HepG2 (cell line): ENCODE results near the gene FBXW12. TPM values are rescaled to one million over a fixed set of nuclear protein-coding genes. Genes with fewer than 3 reads are reported as not detected.

ENCODE experiments used
- AGO2 ChIP-seq: fragments of 200-400 bp; formaldehyde crosslinking; optimal IDR thresholded peaks from 2 replicates; pipeline ENCODE3; 2017; ENCODE audit warnings: mild to moderate bottlenecking, low read depth, low read length, moderate library complexity
- BRD4 ChIP-seq: sonication (generic); formaldehyde crosslinking; IDR thresholded peaks from 2 replicates; pipeline ENCODE4 v1.4.0; 2020; ENCODE audit warnings: missing genetic modification reagents
- HIVEP1 ChIP-seq: sonication (generic); formaldehyde crosslinking; IDR thresholded peaks from 2 replicates; pipeline ENCODE4 v1.4.0; 2020; ENCODE audit warnings: mild to moderate bottlenecking, missing genetic modification reagents
- HNRNPUL1 ChIP-seq: fragments of 200-400 bp; formaldehyde crosslinking; IDR thresholded peaks from 2 replicates; pipeline ENCODE4 v1.6.1; 2017; ENCODE audit warnings: low read depth, mild to moderate bottlenecking, low read length, moderate library complexity
- JDP2 ChIP-seq: sonication (generic); formaldehyde crosslinking; IDR thresholded peaks from 2 replicates; pipeline ENCODE4 v1.8.1; 2022; ENCODE audit warnings: missing genetic modification reagents, borderline replicate concordance
- KDM5B ChIP-seq: sonication (generic); formaldehyde crosslinking; IDR thresholded peaks from 2 replicates; pipeline ENCODE4 v1.4.0; 2020; ENCODE audit warnings: missing genetic modification reagents, mild to moderate bottlenecking, borderline replicate concordance
- MED13 ChIP-seq: sonication (generic); formaldehyde crosslinking; IDR thresholded peaks from 2 replicates; pipeline ENCODE4 v1.5.0; 2020; ENCODE audit warnings: missing genetic modification reagents
- MEF2D ChIP-seq: sonication (generic); formaldehyde crosslinking; IDR thresholded peaks from 2 replicates; pipeline ENCODE4 v1.5.1; 2020; ENCODE audit warnings: mild to moderate bottlenecking, missing genetic modification reagents
- MIXL1 ChIP-seq: IDR thresholded peaks from 2 replicates; pipeline ENCODE4 v1.6.1; 2016
- NFYC ChIP-seq: IDR thresholded peaks from 2 replicates; pipeline ENCODE4 v1.6.1; 2016; ENCODE audit warnings: missing genetic modification reagents, missing compliant biosample characterization
- SMYD3 ChIP-seq: sonication (generic); formaldehyde crosslinking; IDR thresholded peaks from 2 replicates; pipeline ENCODE4 v1.8.1; 2023; ENCODE audit warnings: mild to moderate bottlenecking, missing genetic modification reagents
- SP1 ChIP-seq, 2 experiments: fragments of 450-650 bp in 1 of 2; sonication (generic) in 1 of 2; formaldehyde crosslinking in 1 of 2; IDR thresholded peaks; 2 replicates each; pipeline versions ENCODE4 v1.4.0 to v1.6.1; 2016 to 2020; ENCODE audit warnings: missing genetic modification reagents in 1 of 2
- ZNF234 ChIP-seq: sonication (generic); formaldehyde crosslinking; conservative IDR thresholded peaks from 2 replicates; pipeline ENCODE4 v1.5.1; 2020; ENCODE audit warnings: mild to moderate bottlenecking, missing genetic modification reagents
- ZNF350 ChIP-seq: sonication (generic); formaldehyde crosslinking; IDR thresholded peaks from 2 replicates; pipeline ENCODE4 v1.4.0; 2020; ENCODE audit warnings: mild to moderate bottlenecking, low read depth, missing genetic modification reagents, borderline replicate concordance
- ZNF558 ChIP-seq: sonication (generic); formaldehyde crosslinking; IDR thresholded peaks from 2 replicates; pipeline ENCODE4 v1.9.0; 2022; ENCODE audit warnings: mild to moderate bottlenecking, missing genetic modification reagents, borderline replicate concordance
- ZNF570 ChIP-seq: sonication (generic); formaldehyde crosslinking; IDR thresholded peaks from 2 replicates; pipeline ENCODE4 v1.4.0; 2020; ENCODE audit warnings: mild to moderate bottlenecking, missing genetic modification reagents, borderline replicate concordance
- ZNF589 ChIP-seq: sonication (generic); formaldehyde crosslinking; conservative IDR thresholded peaks from 2 replicates; pipeline ENCODE4 v1.8.0; 2022; ENCODE audit warnings: mild to moderate bottlenecking, moderate library complexity, missing genetic modification reagents
- ZNF777 ChIP-seq: sonication (generic); formaldehyde crosslinking; IDR thresholded peaks from 2 replicates; pipeline ENCODE4 v1.4.0; 2020; ENCODE audit warnings: missing genetic modification reagents
- ZNF780A ChIP-seq: sonication (generic); formaldehyde crosslinking; IDR thresholded peaks from 2 replicates; pipeline ENCODE4 v1.8.0; 2022; ENCODE audit warnings: mild to moderate bottlenecking, missing genetic modification reagents, moderate library complexity
- ZNF891 ChIP-seq: sonication (generic); formaldehyde crosslinking; IDR thresholded peaks from 2 replicates; pipeline ENCODE4 v1.5.0; 2020; ENCODE audit warnings: mild to moderate bottlenecking, missing genetic modification reagents
- polyA plus RNA-seq, 8 experiments: library from polyadenylated mRNA; depleted of rRNA in 3 of 8; stranded (reverse) in 7 of 8; unstranded in 1 of 8; fragments of >200 nt; fragmentation: Illumina TruSeq in 4 of 8; extraction: Trizol in 4 of 8; gene quantifications; 2 replicates each; pipeline versions ENCODE4 v1.2.1 to v1.2.3, GENCODE V29; 2011 to 2016; ENCODE audit warnings: low read depth in 4 of 8, missing spikeins in 1 of 8, mixed read lengths in 1 of 8; ENCODE audit not compliant: insufficient read depth in 1 of 8
- total RNA-seq, 5 experiments: library from RNA; depleted of rRNA; stranded (reverse); fragments of >200 nt; fragmentation: Illumina TruSeq; extraction: Trizol; gene quantifications; 2 replicates each; pipeline ENCODE4 v1.2.3, GENCODE V29; 2016; ENCODE audit warnings: low read depth in 1 of 5
- TF ChIP-seq, protein P1 (sequence below): sonication (generic); formaldehyde crosslinking; conservative IDR thresholded peaks from 2 replicates; pipeline ENCODE4 v1.4.0; 2020; ENCODE audit warnings: missing genetic modification reagents
- TF ChIP-seq, protein P2 (sequence below): sonication (generic); formaldehyde crosslinking; IDR thresholded peaks from 2 replicates; pipeline ENCODE4 v1.9.0; 2021; ENCODE audit warnings: mild to moderate bottlenecking, missing genetic modification reagents

The FBXW12 gene
- total and polyA plus RNA-seq, 2 of the 13 experiments (the other 11 are each of a cell fraction or from before 2014, with no cell fraction given) = not detected

DNA sequence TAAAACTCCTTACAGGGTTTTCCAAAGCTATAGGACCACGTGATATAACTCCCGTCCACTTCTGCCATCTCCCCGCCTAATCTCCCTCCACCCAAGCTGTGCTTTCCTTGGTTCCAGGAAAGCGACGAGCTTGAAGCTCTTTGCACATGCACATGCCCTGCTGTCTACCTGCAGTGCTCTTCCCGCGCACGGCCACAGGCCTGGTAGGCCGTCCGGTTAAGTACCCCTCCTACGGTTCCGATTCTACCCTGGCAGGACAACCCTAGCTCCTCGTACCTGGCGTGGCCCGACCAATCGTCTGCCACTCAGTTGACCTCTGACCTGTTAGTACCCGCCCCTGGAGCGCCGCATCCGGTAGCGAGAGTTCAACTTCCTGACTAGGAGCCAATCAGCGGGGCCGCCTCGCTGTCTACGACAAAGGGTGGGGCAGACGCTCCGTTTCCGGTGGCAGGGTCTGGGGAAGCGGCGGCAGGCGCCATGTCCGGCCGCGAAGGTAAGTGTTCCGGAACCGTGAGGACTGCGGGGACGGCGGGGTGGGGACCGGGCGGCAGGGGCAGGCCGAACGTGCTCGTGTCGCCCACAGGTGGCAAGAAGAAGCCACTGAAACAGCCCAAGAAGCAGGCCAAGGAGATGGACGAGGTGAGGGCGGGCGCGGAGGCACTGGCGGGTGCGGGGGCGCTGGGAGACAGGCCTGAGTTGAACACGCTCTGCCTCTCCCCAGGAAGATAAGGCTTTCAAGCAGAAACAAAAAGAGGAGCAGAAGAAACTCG is 68.0 kb downstream of the FBXW12 start, which contains the start of the genes CCDC51 and TMA7 (continued):
- TF ChIP-seq NFYC = peak; percentile 98
- TF ChIP-seq ZNF777 = peak; percentile 63
- TF ChIP-seq JDP2 (CRISPR knock-in tag) = no peak
- no peak for TF ChIP-seq SP1 (IDR thresholded peaks at IDR 0.05)
- TF ChIP-seq SP1 (CRISPR knock-in tag; IDR thresholded peaks at IDR 0.05) = peak; percentile 69
- peak; percentile 73; the same call in 1 of the 2 replicates for TF ChIP-seq ZNF558 (CRISPR knock-in tag)
- TF ChIP-seq, protein P1, sequence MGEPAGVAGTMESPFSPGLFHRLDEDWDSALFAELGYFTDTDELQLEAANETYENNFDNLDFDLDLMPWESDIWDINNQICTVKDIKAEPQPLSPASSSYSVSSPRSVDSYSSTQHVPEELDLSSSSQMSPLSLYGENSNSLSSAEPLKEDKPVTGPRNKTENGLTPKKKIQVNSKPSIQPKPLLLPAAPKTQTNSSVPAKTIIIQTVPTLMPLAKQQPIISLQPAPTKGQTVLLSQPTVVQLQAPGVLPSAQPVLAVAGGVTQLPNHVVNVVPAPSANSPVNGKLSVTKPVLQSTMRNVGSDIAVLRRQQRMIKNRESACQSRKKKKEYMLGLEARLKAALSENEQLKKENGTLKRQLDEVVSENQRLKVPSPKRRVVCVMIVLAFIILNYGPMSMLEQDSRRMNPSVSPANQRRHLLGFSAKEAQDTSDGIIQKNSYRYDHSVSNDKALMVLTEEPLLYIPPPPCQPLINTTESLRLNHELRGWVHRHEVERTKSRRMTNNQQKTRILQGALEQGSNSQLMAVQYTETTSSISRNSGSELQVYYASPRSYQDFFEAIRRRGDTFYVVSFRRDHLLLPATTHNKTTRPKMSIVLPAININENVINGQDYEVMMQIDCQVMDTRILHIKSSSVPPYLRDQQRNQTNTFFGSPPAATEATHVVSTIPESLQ (CRISPR knock-in tag) = 0 out of 2 replicates have a peak, but pooled peaks have one; percentile 67
- TF ChIP-seq HNRNPUL1 = no peak
- no peak for TF ChIP-seq ZNF589 (CRISPR knock-in tag)
- TF ChIP-seq, protein P2, sequence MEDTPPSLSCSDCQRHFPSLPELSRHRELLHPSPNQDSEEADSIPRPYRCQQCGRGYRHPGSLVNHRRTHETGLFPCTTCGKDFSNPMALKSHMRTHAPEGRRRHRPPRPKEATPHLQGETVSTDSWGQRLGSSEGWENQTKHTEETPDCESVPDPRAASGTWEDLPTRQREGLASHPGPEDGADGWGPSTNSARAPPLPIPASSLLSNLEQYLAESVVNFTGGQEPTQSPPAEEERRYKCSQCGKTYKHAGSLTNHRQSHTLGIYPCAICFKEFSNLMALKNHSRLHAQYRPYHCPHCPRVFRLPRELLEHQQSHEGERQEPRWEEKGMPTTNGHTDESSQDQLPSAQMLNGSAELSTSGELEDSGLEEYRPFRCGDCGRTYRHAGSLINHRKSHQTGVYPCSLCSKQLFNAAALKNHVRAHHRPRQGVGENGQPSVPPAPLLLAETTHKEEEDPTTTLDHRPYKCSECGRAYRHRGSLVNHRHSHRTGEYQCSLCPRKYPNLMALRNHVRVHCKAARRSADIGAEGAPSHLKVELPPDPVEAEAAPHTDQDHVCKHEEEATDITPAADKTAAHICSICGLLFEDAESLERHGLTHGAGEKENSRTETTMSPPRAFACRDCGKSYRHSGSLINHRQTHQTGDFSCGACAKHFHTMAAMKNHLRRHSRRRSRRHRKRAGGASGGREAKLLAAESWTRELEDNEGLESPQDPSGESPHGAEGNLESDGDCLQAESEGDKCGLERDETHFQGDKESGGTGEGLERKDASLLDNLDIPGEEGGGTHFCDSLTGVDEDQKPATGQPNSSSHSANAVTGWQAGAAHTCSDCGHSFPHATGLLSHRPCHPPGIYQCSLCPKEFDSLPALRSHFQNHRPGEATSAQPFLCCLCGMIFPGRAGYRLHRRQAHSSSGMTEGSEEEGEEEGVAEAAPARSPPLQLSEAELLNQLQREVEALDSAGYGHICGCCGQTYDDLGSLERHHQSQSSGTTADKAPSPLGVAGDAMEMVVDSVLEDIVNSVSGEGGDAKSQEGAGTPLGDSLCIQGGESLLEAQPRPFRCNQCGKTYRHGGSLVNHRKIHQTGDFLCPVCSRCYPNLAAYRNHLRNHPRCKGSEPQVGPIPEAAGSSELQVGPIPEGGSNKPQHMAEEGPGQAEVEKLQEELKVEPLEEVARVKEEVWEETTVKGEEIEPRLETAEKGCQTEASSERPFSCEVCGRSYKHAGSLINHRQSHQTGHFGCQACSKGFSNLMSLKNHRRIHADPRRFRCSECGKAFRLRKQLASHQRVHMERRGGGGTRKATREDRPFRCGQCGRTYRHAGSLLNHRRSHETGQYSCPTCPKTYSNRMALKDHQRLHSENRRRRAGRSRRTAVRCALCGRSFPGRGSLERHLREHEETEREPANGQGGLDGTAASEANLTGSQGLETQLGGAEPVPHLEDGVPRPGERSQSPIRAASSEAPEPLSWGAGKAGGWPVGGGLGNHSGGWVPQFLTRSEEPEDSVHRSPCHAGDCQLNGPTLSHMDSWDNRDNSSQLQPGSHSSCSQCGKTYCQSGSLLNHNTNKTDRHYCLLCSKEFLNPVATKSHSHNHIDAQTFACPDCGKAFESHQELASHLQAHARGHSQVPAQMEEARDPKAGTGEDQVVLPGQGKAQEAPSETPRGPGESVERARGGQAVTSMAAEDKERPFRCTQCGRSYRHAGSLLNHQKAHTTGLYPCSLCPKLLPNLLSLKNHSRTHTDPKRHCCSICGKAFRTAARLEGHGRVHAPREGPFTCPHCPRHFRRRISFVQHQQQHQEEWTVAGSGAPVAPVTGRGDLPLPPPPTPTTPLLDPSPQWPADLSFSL (CRISPR knock-in tag) = no peak
- TF ChIP-seq ZNF891 (CRISPR knock-in tag) = peak; percentile 84
- 0 out of 2 replicates have a peak, but pooled peaks have one; percentile 61 for TF ChIP-seq SMYD3 (CRISPR knock-in tag)
- no peak for TF ChIP-seq ZNF570 (CRISPR knock-in tag)
- peak; percentile 83 for TF ChIP-seq ZNF350 (CRISPR knock-in tag)
- TF ChIP-seq MIXL1 (CRISPR knock-in tag) = peak; percentile 82
- peak; percentile 83; the same call in 1 of the 2 replicates for TF ChIP-seq HIVEP1 (CRISPR knock-in tag)
- TF ChIP-seq ZNF780A (CRISPR knock-in tag) = no peak
- TF ChIP-seq BRD4 (CRISPR knock-in tag) = peak; percentile 23; the same call in 1 of the 2 replicates
- peak; percentile 78; the same call in 1 of the 2 replicates for TF ChIP-seq MEF2D
- no peak for TF ChIP-seq AGO2
- peak; percentile 87 for TF ChIP-seq KDM5B (CRISPR knock-in tag)
- no peak for TF ChIP-seq ZNF234
- no peak for TF ChIP-seq MED13
